Measurements from ENCODE around the gene SND1. TPM values are rescaled to one million over a fixed set of nuclear protein-coding genes. Genes with fewer than 3 reads are reported as not detected.
A peak's percentile ranks its signal among the peaks of the same experiment; 100 is the strongest.

SND1 gene
- total RNA-seq, 1 experiment from 2014 or later: 218 TPM

DNA sequence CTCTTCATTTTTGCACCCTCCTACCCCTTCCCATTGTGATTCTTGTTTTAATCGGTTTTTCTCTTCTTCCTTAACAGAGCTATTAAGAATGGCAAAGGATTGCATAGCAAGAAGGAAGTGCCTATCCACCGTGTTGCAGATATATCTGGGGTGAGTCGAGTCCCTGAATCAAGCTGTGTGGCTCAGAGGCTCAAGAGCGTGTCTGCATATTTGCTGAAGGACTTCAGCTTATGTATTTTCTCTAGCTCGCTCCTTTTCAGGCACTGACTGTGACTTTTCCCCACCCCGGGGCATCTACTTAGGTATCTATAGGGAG lies 252.6 kb downstream of the SND1 start:
- H3K9ac ChIP-seq (ENCODE audit: extremely low read depth, insufficient read length, low read length): no peak overlapping the region
- H4K5ac ChIP-seq (ENCODE audit: insufficient read length, low read depth, low read length): no peak overlapping the region
- H3K27ac Mint-ChIP-seq: peak overlapping the region; percentile 7 to 42 (median 20); a peak in 4 of 7 replicates
- DNase-seq: no peak
- H3K9me3 ChIP-seq (ENCODE audit: control insufficient read depth, low read depth, low read length): no peaks in the 10 kb centered on the region
- no peak overlapping the region for H2BK12ac ChIP-seq (ENCODE audit: insufficient read length, low read depth, low read length)
- H3K14ac ChIP-seq (ENCODE audit: insufficient read depth, low read length): no peak overlapping the region
- no peak overlapping the region for H2BK15ac ChIP-seq (ENCODE audit: low read depth, low read length)
- peaks cover 30% of the 10 kb centered on the region for H3K4me1 ChIP-seq (ENCODE audit: insufficient read depth, low read length)
- peaks cover 3% of the 10 kb centered on the region for H3K79me1 ChIP-seq (ENCODE audit: insufficient read depth, low read depth, low read length, poor library complexity, severe bottlenecking)
- H3K27ac ChIP-seq (ENCODE audit: insufficient read length, low read depth, low read length): no peak overlapping the region
- H3K36me3 Mint-ChIP-seq (ENCODE audit: insufficient read depth in 1 of 3, low read depth in 3 of 3): peaks cover 0 to 4% (median 0%) of the 10 kb centered on the region in 3 experiments; a peak in 4 of 7 replicates
- no peak overlapping the region for H4K91ac ChIP-seq (ENCODE audit: insufficient read length, low read depth, low read length)
- H3T11ph ChIP-seq (ENCODE audit: low read length): no peak overlapping the region
- H2BK120ac ChIP-seq (ENCODE audit: low read depth, low read length, poor library complexity, severe bottlenecking): no peak overlapping the region
- TF ChIP-seq, protein P1, sequence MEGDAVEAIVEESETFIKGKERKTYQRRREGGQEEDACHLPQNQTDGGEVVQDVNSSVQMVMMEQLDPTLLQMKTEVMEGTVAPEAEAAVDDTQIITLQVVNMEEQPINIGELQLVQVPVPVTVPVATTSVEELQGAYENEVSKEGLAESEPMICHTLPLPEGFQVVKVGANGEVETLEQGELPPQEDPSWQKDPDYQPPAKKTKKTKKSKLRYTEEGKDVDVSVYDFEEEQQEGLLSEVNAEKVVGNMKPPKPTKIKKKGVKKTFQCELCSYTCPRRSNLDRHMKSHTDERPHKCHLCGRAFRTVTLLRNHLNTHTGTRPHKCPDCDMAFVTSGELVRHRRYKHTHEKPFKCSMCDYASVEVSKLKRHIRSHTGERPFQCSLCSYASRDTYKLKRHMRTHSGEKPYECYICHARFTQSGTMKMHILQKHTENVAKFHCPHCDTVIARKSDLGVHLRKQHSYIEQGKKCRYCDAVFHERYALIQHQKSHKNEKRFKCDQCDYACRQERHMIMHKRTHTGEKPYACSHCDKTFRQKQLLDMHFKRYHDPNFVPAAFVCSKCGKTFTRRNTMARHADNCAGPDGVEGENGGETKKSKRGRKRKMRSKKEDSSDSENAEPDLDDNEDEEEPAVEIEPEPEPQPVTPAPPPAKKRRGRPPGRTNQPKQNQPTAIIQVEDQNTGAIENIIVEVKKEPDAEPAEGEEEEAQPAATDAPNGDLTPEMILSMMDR (conservative IDR thresholded peaks at IDR 0.05): no peak
- H2AFZ ChIP-seq (ENCODE audit: low read length): no peak overlapping the region
- peak overlapping the region in 1 of 2 experiments; percentile 46; a peak in 2 of 5 replicates for H3K4me3 Mint-ChIP-seq
- no peak overlapping the region for H4K8ac ChIP-seq (replicated peaks; ENCODE audit: insufficient read length, low read depth, low read length)
- H3K18ac ChIP-seq (ENCODE audit: insufficient read length, low read depth, low read length): no peak overlapping the region
- no peaks in the 10 kb centered on the region; a peak in 1 of 5 replicates for H3K9me3 Mint-ChIP-seq
- H3K23me2 ChIP-seq (ENCODE audit: insufficient read length, low read depth, low read length, poor library complexity, severe bottlenecking): no peaks in the 10 kb centered on the region
- no peaks in the 10 kb centered on the region for H3K79me2 ChIP-seq (ENCODE audit: insufficient read depth, low read length)
- no peak overlapping the region for H3K56ac ChIP-seq (ENCODE audit: insufficient read length, low read depth, low read length)
- no peak overlapping the region for H3K4me2 ChIP-seq (ENCODE audit: insufficient read depth, insufficient read length, low read length)
- no peak overlapping the region for H2BK5ac ChIP-seq (ENCODE audit: insufficient read length, low read length)
- H3K27me3 ChIP-seq (ENCODE audit: insufficient read depth, low read length): no peaks in the 10 kb centered on the region
- no peak overlapping the region for H3K4ac ChIP-seq (ENCODE audit: low read depth, low read length)
- H4K20me1 ChIP-seq (ENCODE audit: control insufficient read depth, insufficient read depth, insufficient read length): no peaks in the 10 kb centered on the region
- H2BK20ac ChIP-seq (ENCODE audit: low read depth, low read length, poor library complexity, severe bottlenecking): no peak overlapping the region
- H3K23ac ChIP-seq (ENCODE audit: insufficient read length, low read depth, low read length): no peak overlapping the region
- H2AK5ac ChIP-seq (ENCODE audit: insufficient read length, low read length): no peak overlapping the region
- peaks cover 51 to 53% of the 10 kb centered on the region in 2 experiments for H3K4me1 Mint-ChIP-seq
- no peaks in the 10 kb centered on the region for H3K27me3 Mint-ChIP-seq (ENCODE audit: low read depth)
- WGBS (ENCODE audit: extremely low coverage, insufficient read length, low lambda C conversion rate): no CpG with 5 or more reads among the region's 6 CpGs

Measured in H9 (cell line).